ENCODE measurements around the gene RNF217. TPM values are rescaled to one million over a fixed set of nuclear protein-coding genes. Genes with fewer than 3 reads are reported as not detected.

The RNF217 gene
- total and polyA plus RNA-seq, 10 of the 15 experiments (the other 5 are each of a cell fraction or from before 2014, with no cell fraction given): under 0.01 to 11.7 (median 0.04) TPM; not detected in 3

DNA sequence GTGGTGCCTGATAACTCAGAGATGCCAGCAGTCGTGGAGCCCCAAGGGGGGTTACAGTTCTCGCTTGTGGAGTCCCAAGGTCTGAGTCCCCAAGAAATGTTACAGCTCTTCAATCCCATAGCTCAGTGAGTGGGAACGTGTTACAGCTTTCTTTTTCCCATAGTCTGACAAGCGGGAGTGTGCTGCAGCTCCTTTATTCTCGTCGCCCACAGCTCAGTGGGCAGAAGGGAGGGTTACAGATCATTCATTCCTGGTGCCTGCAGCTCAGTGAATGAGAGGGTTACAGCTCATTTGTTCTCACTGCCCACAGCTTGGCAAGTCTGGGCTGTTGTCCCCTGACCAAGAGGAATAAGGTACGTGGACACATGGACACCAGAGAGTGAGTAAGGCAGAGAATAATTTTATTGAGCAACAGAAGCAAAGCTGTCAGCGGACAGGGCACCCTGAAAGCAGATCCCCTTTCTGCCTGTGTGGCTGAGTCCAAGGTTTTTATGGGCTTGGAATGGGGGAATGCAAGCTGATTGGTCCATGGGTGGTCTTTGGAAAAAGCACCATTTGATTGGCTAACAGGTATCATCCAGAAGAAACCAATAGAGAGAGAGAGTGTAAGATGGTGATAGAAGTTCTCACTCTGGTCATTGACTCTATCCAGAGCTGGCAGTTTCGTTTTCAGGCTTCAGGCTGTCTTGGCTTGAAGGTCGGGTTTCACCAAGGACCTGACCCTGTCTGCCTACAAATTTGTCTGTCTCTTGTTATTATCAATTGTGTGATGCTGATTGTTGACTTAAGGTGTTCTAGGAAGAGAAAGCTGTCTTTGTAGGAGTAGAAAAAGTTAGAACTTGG, 16.4 kb downstream of the RNF217 start:
- CTCF ChIA-PET: no interaction called here
- intact Hi-C loops (cut with micrococcal nuclease; ENCODE audit: unreplicated experiment): no loop called here
- H3K79me2 ChIP-seq (ENCODE audit: control insufficient read depth, insufficient read depth, low read length): no peaks in the 10 kb centered on the region
- TF ChIP-seq, protein P1, sequence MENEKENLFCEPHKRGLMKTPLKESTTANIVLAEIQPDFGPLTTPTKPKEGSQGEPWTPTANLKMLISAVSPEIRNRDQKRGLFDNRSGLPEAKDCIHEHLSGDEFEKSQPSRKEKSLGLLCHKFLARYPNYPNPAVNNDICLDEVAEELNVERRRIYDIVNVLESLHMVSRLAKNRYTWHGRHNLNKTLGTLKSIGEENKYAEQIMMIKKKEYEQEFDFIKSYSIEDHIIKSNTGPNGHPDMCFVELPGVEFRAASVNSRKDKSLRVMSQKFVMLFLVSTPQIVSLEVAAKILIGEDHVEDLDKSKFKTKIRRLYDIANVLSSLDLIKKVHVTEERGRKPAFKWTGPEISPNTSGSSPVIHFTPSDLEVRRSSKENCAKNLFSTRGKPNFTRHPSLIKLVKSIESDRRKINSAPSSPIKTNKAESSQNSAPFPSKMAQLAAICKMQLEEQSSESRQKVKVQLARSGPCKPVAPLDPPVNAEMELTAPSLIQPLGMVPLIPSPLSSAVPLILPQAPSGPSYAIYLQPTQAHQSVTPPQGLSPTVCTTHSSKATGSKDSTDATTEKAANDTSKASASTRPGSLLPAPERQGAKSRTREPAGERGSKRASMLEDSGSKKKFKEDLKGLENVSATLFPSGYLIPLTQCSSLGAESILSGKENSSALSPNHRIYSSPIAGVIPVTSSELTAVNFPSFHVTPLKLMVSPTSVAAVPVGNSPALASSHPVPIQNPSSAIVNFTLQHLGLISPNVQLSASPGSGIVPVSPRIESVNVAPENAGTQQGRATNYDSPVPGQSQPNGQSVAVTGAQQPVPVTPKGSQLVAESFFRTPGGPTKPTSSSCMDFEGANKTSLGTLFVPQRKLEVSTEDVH (IDR thresholded peaks at IDR 0.05; ENCODE audit: low read depth, partially characterized antibody): no peak
- TF ChIP-seq BHLHE40 (IDR thresholded peaks at IDR 0.05; ENCODE audit: borderline replicate concordance in 1 of 2, low read depth in 2 of 2, low read length in 1 of 2) (no peak), HCFC1 (IDR thresholded peaks at IDR 0.05; ENCODE audit: low read length) (no peak), NRF1 (conservative IDR thresholded peaks at IDR 0.05; ENCODE audit: low read depth, low read length) (no peak), RFX5 (IDR thresholded peaks at IDR 0.05; ENCODE audit: low read depth, low read length) (no peak), CHD4 (IDR thresholded peaks at IDR 0.05) (no peak), MYB (IDR thresholded peaks at IDR 0.05; ENCODE audit: borderline replicate concordance, low read depth, low read length) (no peak)
- TF ChIP-seq, protein P2, sequence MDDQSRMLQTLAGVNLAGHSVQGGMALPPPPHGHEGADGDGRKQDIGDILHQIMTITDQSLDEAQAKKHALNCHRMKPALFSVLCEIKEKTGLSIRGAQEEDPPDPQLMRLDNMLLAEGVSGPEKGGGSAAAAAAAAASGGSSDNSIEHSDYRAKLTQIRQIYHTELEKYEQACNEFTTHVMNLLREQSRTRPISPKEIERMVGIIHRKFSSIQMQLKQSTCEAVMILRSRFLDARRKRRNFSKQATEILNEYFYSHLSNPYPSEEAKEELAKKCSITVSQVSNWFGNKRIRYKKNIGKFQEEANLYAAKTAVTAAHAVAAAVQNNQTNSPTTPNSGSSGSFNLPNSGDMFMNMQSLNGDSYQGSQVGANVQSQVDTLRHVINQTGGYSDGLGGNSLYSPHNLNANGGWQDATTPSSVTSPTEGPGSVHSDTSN (IDR thresholded peaks at IDR 0.05; ENCODE audit: insufficient replicate concordance, low read depth, low read length): no peak
- TF ChIP-seq, protein P3, sequence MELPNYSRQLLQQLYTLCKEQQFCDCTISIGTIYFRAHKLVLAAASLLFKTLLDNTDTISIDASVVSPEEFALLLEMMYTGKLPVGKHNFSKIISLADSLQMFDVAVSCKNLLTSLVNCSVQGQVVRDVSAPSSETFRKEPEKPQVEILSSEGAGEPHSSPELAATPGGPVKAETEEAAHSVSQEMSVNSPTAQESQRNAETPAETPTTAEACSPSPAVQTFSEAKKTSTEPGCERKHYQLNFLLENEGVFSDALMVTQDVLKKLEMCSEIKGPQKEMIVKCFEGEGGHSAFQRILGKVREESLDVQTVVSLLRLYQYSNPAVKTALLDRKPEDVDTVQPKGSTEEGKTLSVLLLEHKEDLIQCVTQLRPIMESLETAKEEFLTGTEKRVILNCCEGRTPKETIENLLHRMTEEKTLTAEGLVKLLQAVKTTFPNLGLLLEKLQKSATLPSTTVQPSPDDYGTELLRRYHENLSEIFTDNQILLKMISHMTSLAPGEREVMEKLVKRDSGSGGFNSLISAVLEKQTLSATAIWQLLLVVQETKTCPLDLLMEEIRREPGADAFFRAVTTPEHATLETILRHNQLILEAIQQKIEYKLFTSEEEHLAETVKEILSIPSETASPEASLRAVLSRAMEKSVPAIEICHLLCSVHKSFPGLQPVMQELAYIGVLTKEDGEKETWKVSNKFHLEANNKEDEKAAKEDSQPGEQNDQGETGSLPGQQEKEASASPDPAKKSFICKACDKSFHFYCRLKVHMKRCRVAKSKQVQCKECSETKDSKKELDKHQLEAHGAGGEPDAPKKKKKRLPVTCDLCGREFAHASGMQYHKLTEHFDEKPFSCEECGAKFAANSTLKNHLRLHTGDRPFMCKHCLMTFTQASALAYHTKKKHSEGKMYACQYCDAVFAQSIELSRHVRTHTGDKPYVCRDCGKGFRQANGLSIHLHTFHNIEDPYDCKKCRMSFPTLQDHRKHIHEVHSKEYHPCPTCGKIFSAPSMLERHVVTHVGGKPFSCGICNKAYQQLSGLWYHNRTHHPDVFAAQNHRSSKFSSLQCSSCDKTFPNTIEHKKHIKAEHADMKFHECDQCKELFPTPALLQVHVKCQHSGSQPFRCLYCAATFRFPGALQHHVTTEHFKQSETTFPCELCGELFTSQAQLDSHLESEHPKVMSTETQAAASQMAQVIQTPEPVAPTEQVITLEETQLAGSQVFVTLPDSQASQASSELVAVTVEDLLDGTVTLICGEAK (IDR thresholded peaks at IDR 0.05; ENCODE audit: borderline replicate concordance): no peak
- TF ChIP-seq, protein P4, sequence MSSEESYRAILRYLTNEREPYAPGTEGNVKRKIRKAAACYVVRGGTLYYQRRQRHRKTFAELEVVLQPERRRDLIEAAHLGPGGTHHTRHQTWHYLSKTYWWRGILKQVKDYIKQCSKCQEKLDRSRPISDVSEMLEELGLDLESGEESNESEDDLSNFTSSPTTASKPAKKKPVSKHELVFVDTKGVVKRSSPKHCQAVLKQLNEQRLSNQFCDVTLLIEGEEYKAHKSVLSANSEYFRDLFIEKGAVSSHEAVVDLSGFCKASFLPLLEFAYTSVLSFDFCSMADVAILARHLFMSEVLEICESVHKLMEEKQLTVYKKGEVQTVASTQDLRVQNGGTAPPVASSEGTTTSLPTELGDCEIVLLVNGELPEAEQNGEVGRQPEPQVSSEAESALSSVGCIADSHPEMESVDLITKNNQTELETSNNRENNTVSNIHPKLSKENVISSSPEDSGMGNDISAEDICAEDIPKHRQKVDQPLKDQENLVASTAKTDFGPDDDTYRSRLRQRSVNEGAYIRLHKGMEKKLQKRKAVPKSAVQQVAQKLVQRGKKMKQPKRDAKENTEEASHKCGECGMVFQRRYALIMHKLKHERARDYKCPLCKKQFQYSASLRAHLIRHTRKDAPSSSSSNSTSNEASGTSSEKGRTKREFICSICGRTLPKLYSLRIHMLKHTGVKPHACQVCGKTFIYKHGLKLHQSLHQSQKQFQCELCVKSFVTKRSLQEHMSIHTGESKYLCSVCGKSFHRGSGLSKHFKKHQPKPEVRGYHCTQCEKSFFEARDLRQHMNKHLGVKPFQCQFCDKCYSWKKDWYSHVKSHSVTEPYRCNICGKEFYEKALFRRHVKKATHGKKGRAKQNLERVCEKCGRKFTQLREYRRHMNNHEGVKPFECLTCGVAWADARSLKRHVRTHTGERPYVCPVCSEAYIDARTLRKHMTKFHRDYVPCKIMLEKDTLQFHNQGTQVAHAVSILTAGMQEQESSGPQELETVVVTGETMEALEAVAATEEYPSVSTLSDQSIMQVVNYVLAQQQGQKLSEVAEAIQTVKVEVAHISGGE (CRISPR knock-in tag; IDR thresholded peaks at IDR 0.05): no peak

More for the DNA sequence above, 16.4 kb downstream of the RNF217 start:
- Histone ChIP-seq H3K4me1 (ENCODE audit: control insufficient read depth, insufficient read depth, low read length) (no peaks in the 10 kb centered on the region), H3K4me2 (ENCODE audit: control insufficient read depth, insufficient read depth) (no peak overlapping the region), H4K20me1 (ENCODE audit: control insufficient read depth, insufficient read depth) (no peaks in the 10 kb centered on the region), H3K36me3 (ENCODE audit: control insufficient read depth in 2 of 2, insufficient read depth in 2 of 2, low read length in 1 of 2) (no peaks in the 10 kb centered on the region), H3K27ac (ENCODE audit: control insufficient read depth, insufficient read depth) (no peak overlapping the region), H3K9ac (ENCODE audit: control insufficient read depth, insufficient read depth, low read length) (no peak overlapping the region), H3K27me3 (replicated peaks in 1 of 2; ENCODE audit: control insufficient read depth in 2 of 2, insufficient read depth in 2 of 2, low read length in 1 of 2) (no peaks in the 10 kb centered on the region), H3K4me3 (no peak overlapping the region), H2AFZ (ENCODE audit: control insufficient read depth, low read depth, low read length) (no peak overlapping the region), H3K9me3 (replicated peaks; ENCODE audit: control insufficient read depth, insufficient read depth, low read length) (no peaks in the 10 kb centered on the region; the same call in 2 of the 3 replicates)
- BruUV-seq (replicated peaks): no TSS peak
- no peak for FAIRE-seq
- 6% methylated on average over 10 of the region's 10 CpGs for WGBS (ENCODE audit: insufficient coverage, insufficient replicate concordance, low lambda C conversion rate, missing lambda C conversion rate)
- no peak for DNase-seq (ENCODE audit: low read depth, low spot score)
- in situ Hi-C loops (cut with MboI): no loop called here
- POLR2A ChIA-PET: no interaction called here
- SMC1A ChIA-PET (ENCODE audit: uncharacterized antibody, unreplicated experiment): interaction anchor here (2.1 kb wide), 1 partner anchor 10 kb away, joined by 4 read pairs; no protein-coding TSS in a partner anchor
- RAD21 ChIA-PET (ENCODE audit: unreplicated experiment): interaction anchor here (1.0 kb wide), 1 partner anchor 18 kb away, joined by 3 read pairs; no protein-coding TSS in a partner anchor
- ATAC-seq: no peak
